H1 (cell line): ENCODE measurements around the gene WBP11. TPM values are rescaled to one million over a fixed set of nuclear protein-coding genes. Genes with fewer than 3 reads are reported as not detected.

ENCODE experiments used
- CTCF ChIA-PET: fragments of 300-600 bp; sonication (Branson Sonifier 250); formaldehyde crosslinking; loops from one replicate; lab custom pipeline; 2021; ENCODE audit not compliant: partially characterized antibody; lab: Charles Lee
- POLR2A ChIA-PET: fragments of 300-600 bp; sonication (Branson Sonifier 250); formaldehyde crosslinking; loops from one replicate; lab custom pipeline; 2021; ENCODE audit warnings: inconsistent platforms; ENCODE audit not compliant: partially characterized antibody; lab: Charles Lee
- DNase-seq, 2 experiments: peaks; one replicate each; pipeline versions ENCODE4 v3.0.0 to v3.0.0-alpha.2; 2010 to 2022; ENCODE audit warnings: low spot score in 2 of 2, low read depth in 1 of 2, mixed read lengths in 1 of 2
- FAIRE-seq: peaks from 2 replicates; lab custom pipeline; 2011; peaks lifted over from hg19 to GRCh38; lab: Jason Lieb, UNC
- H2AFZ ChIP-seq: 2 replicates; pipeline ENCODE4 v1.8.1; 2012; ENCODE audit warnings: low read length, inconsistent platforms
- H2AK5ac ChIP-seq: 2 replicates; pipeline ENCODE4 v1.6.1; 2013; ENCODE audit warnings: low read depth, low read length
- H2BK120ac ChIP-seq: replicated peaks from 2 replicates; pipeline ENCODE3; 2013; ENCODE audit warnings: low read depth, low read length, inconsistent platforms
- H2BK12ac ChIP-seq: 2 replicates; pipeline ENCODE4 v1.6.1; 2013; ENCODE audit warnings: low read depth, low read length
- H2BK15ac ChIP-seq: 2 replicates; pipeline ENCODE4 v1.6.1; 2013; ENCODE audit warnings: low read length
- H2BK20ac ChIP-seq: 2 replicates; pipeline ENCODE4 v1.6.1; 2013; ENCODE audit warnings: low read length
- H2BK5ac ChIP-seq: 2 replicates; pipeline ENCODE4 v1.6.1; 2013; ENCODE audit warnings: low read depth, low read length
- H3K14ac ChIP-seq: 2 replicates; pipeline ENCODE4 v1.6.1; 2013; ENCODE audit warnings: inconsistent platforms; ENCODE audit not compliant: insufficient read length
- H3K18ac ChIP-seq: 2 replicates; pipeline ENCODE4 v1.6.1; 2013; ENCODE audit warnings: low read length; ENCODE audit errors: extremely low read depth
- H3K23ac ChIP-seq: 2 replicates; pipeline ENCODE4 v1.6.1; 2013; ENCODE audit warnings: inconsistent platforms; ENCODE audit not compliant: insufficient read length
- H3K23me2 ChIP-seq: 2 replicates; pipeline ENCODE4 v1.6.1; 2013; ENCODE audit warnings: low read depth, low read length
- H3K27ac ChIP-seq: 2 replicates; pipeline ENCODE4 v1.6.1; 2011; ENCODE audit warnings: low read depth, low read length, inconsistent platforms
- H3K27me3 ChIP-seq, 4 experiments: replicated peaks in 1 of 4; 1 replicate in 1 of 4; 2 replicates in 3 of 4; pipeline versions ENCODE4 v1.6.1 to v1.8.1; 2011 to 2013; ENCODE audit warnings: low read length in 3 of 4, mild to moderate bottlenecking in 3 of 4, inconsistent platforms in 2 of 4, mixed read lengths in 2 of 4, moderate library complexity in 1 of 4; ENCODE audit not compliant: control insufficient read depth in 3 of 4, insufficient read depth in 3 of 4; ENCODE audit errors: extremely low read depth in 1 of 4
- H3K36me3 ChIP-seq, 4 experiments: 2 replicates each; pipeline versions ENCODE4 v1.6.1 to v1.8.1; 2011 to 2013; ENCODE audit warnings: mild to moderate bottlenecking in 4 of 4, low read length in 3 of 4, moderate library complexity in 2 of 4, control low read depth in 1 of 4, inconsistent platforms in 1 of 4; ENCODE audit not compliant: insufficient read depth in 4 of 4, control insufficient read depth in 2 of 4
- H3K4ac ChIP-seq: replicated peaks from 2 replicates; pipeline ENCODE3; 2013; ENCODE audit warnings: low read length, low read depth, mixed read lengths, inconsistent platforms; ENCODE audit not compliant: insufficient read length
- H3K4me1 ChIP-seq, 4 experiments: replicated peaks in 1 of 4; 1 replicate in 1 of 4; 2 replicates in 3 of 4; pipeline versions ENCODE4 v1.6.1 to v1.8.1; 2011 to 2013; ENCODE audit warnings: low read length in 3 of 4, inconsistent platforms in 2 of 4, mixed read lengths in 1 of 4; ENCODE audit not compliant: insufficient read depth in 4 of 4, control insufficient read depth in 3 of 4
- H3K4me2 ChIP-seq, 2 experiments: 2 replicates each; pipeline versions ENCODE4 v1.6.1 to v1.8.1; 2011 to 2013; ENCODE audit warnings: low read depth in 2 of 2, low read length in 2 of 2, control low read depth in 1 of 2, inconsistent platforms in 1 of 2, mild to moderate bottlenecking in 1 of 2; ENCODE audit not compliant: insufficient read depth in 1 of 2
- H3K4me3 ChIP-seq, 4 experiments: fragments of 200-600, 300-600 bp in 1 of 4; sonication (generic), shearing (Covaris generic), sonication (Bioruptor Twin) in 1 of 4; 2 replicates each; pipeline versions ENCODE4 v1.5.1 to v1.8.1; 2011 to 2016; ENCODE audit warnings: low read length in 4 of 4, low read depth in 3 of 4, control low read depth in 2 of 4, inconsistent platforms in 2 of 4, mild to moderate bottlenecking in 2 of 4, mixed read lengths in 1 of 4, moderate library complexity in 1 of 4; ENCODE audit not compliant: insufficient read depth in 2 of 4; ENCODE audit errors: extremely low read depth in 1 of 4
- H3K56ac ChIP-seq: replicated peaks from 2 replicates; pipeline ENCODE3; 2013; ENCODE audit warnings: low read depth, mild to moderate bottlenecking, mixed read lengths, low read length, inconsistent platforms; ENCODE audit not compliant: insufficient read length
- H3K79me1 ChIP-seq: 2 replicates; pipeline ENCODE4 v1.6.1; 2013; ENCODE audit warnings: low read depth, low read length, control low read depth
- H3K79me2 ChIP-seq, 2 experiments: 2 replicates each; pipeline versions ENCODE4 v1.6.1 to v1.8.1; 2012 to 2013; ENCODE audit warnings: low read length in 2 of 2, mild to moderate bottlenecking in 2 of 2, inconsistent platforms in 1 of 2; ENCODE audit not compliant: insufficient read depth in 2 of 2, control insufficient read depth in 1 of 2
- H3K9ac ChIP-seq, 4 experiments: replicated peaks in 1 of 4; 1 replicate in 1 of 4; 2 replicates in 3 of 4; pipeline versions ENCODE4 v1.6.1 to v1.8.1; 2011 to 2013; ENCODE audit warnings: low read depth in 3 of 4, low read length in 3 of 4, control low read depth in 2 of 4, mild to moderate bottlenecking in 2 of 4, moderate library complexity in 2 of 4, inconsistent platforms in 1 of 4; ENCODE audit errors: extremely low read depth in 1 of 4
- H3K9me3 ChIP-seq, 2 experiments: 2 replicates each; pipeline versions ENCODE4 v1.6.1 to v1.8.1; 2012 to 2013; ENCODE audit warnings: mild to moderate bottlenecking in 2 of 2, moderate library complexity in 2 of 2, control low read depth in 1 of 2, inconsistent platforms in 1 of 2, low read depth in 1 of 2, low read length in 1 of 2, mixed read lengths in 1 of 2; ENCODE audit not compliant: insufficient read depth in 2 of 2
- H4K20me1 ChIP-seq, 2 experiments: replicated peaks in 1 of 2; 2 replicates each; pipeline versions ENCODE3 to v1.8.1; 2011 to 2013; ENCODE audit warnings: inconsistent platforms in 2 of 2, low read length in 2 of 2, mild to moderate bottlenecking in 1 of 2; ENCODE audit not compliant: insufficient read depth in 2 of 2, control insufficient read depth in 1 of 2
- H4K5ac ChIP-seq: 2 replicates; pipeline ENCODE4 v1.6.1; 2013; ENCODE audit warnings: low read length, low read depth, mixed read lengths, inconsistent platforms; ENCODE audit not compliant: insufficient read length
- H4K8ac ChIP-seq: 2 replicates; pipeline ENCODE4 v1.8.0; 2013; ENCODE audit warnings: mild to moderate bottlenecking, moderate library complexity, low read length, inconsistent platforms; ENCODE audit not compliant: insufficient read depth; ENCODE audit errors: extremely low read depth
- H4K91ac ChIP-seq: replicated peaks from 2 replicates; pipeline ENCODE3; 2013; ENCODE audit warnings: low read length, mixed read lengths, inconsistent platforms; ENCODE audit not compliant: insufficient read length
- CBX5 ChIP-seq: fragments of 300-800, 300-1000 bp; sonication (generic); IDR thresholded peaks from 2 replicates; pipeline ENCODE4 v1.7.1; 2016; ENCODE audit warnings: antibody characterized with exemption, low read length, low read depth
- CHD1 ChIP-seq: IDR thresholded peaks from 2 replicates; pipeline ENCODE4 v1.6.1; 2012; ENCODE audit warnings: low read depth, low read length, improper control_type of control experiment
- CTBP2 ChIP-seq: IDR thresholded peaks from 2 replicates; pipeline ENCODE4 v1.7.0; 2011; ENCODE audit warnings: borderline replicate concordance, mild to moderate bottlenecking, moderate library complexity, mixed read lengths, low read length; ENCODE audit not compliant: insufficient read depth, insufficient read length
- NRF1 ChIP-seq: IDR thresholded peaks from 2 replicates; pipeline ENCODE4 v1.6.1; 2011; ENCODE audit warnings: mild to moderate bottlenecking, low read depth, low read length, improper control_type of control experiment
- PHF8 ChIP-seq: fragments of 200-600 bp; sonication (generic); conservative IDR thresholded peaks from 2 replicates; pipeline ENCODE4 v1.7.1; 2012; ENCODE audit warnings: low read depth, mild to moderate bottlenecking, inconsistent platforms, low read length, moderate library complexity
- RNF2 ChIP-seq: fragments of 200-900, 300-1000 bp; sonication (generic); IDR thresholded peaks from 2 replicates; pipeline ENCODE4 v1.7.1; 2016; ENCODE audit warnings: borderline replicate concordance, low read depth, mild to moderate bottlenecking, antibody characterized with exemption, low read length; ENCODE audit not compliant: poor library complexity, severe bottlenecking; ENCODE audit errors: missing control alignments
- SP1 ChIP-seq: IDR thresholded peaks from 2 replicates; pipeline ENCODE4 v1.6.1; 2011; ENCODE audit warnings: low read depth, low read length
- SRF ChIP-seq: IDR thresholded peaks from 2 replicates; pipeline ENCODE4 v1.6.1; 2011; ENCODE audit warnings: mild to moderate bottlenecking, low read depth, low read length, moderate library complexity
- SUZ12 ChIP-seq: fragments of 200-600 bp; sonication (generic); IDR thresholded peaks from 2 replicates; pipeline ENCODE4 v1.6.1; 2012; ENCODE audit warnings: mild to moderate bottlenecking, inconsistent platforms, low read length, moderate library complexity, mixed read lengths
- TAF1 ChIP-seq: IDR thresholded peaks from 2 replicates; pipeline ENCODE4 v1.6.1; 2011; ENCODE audit warnings: mild to moderate bottlenecking, low read depth, low read length
- TBP ChIP-seq: IDR thresholded peaks from 2 replicates; pipeline ENCODE4 v1.6.1; 2011; ENCODE audit warnings: low read depth, low read length, improper control_type of control experiment
- WGBS, 2 experiments: shearing (Covaris generic) in 1 of 2; methylation state at CpG; one replicate each; pipeline versions ENCODE4 v1.1.6 to v1.1.7; 2013 to 2015; ENCODE audit warnings: low lambda C conversion rate in 2 of 2, mixed read lengths in 2 of 2, inconsistent platforms in 1 of 2, low coverage in 1 of 2, missing lambda C conversion rate in 1 of 2; ENCODE audit not compliant: insufficient replicate concordance in 2 of 2, insufficient coverage in 1 of 2, insufficient read length in 1 of 2; ENCODE audit errors: extremely low coverage in 1 of 2, missing lambda C conversion rate in 1 of 2; 5-methylcytosine and 5-hydroxymethylcytosine counted together
- polyA plus RNA-seq, 7 experiments: library from polyadenylated mRNA; depleted of rRNA in 3 of 7; stranded (reverse) in 5 of 7; unstranded in 2 of 7; fragments of >200 nt in 5 of 7; fragments of 200-250 nt in 2 of 7; gene quantifications; 1 replicate in 5 of 7; 2 replicates in 1 of 7; 4 replicates in 1 of 7; pipeline versions ENCODE4 v1.2.1 to v1.2.3, GENCODE V29; 2011 to 2013; ENCODE audit warnings: missing spikeins in 2 of 7, mixed read lengths in 2 of 7
- total RNA-seq: library from RNA; stranded (reverse); fragmentation: NEBNext Ultra II Directional; extraction: Animal tissue kit (Norgen Biotek cat#: 25700); gene quantifications from 2 replicates; pipeline ENCODE4 v1.2.1, GENCODE V29; 2021
- TF ChIP-seq, protein P1 (sequence below): IDR thresholded peaks from 2 replicates; pipeline ENCODE4 v1.6.1; 2012; ENCODE audit warnings: low read length, inconsistent platforms

Gene WBP11
- total and polyA plus RNA-seq, 2 of the 8 experiments (the other 6 are each of a cell fraction or from before 2014, with no cell fraction given) = 22.1 to 134 TPM

DNA sequence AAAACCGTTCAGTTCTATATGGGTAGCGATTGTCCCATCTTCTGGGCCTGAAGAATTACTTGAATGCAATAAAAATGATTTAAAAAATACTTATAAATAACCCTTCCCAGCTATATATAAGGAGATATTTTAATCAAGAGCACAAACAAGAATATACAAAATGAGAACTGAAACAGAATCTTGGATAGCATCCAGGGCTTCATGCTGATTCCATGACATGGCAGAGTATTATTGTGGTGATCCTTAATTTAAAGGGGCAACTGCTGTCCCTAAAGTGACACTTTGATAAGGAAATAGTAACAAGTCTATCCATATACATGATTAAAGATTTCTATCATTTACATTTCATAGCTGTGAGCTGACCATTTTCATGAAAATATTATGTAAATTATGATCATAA is 18.8 kb downstream of the WBP11 start:
- Histone ChIP-seq H2BK5ac (no peak overlapping the region), H3K4me3 (no peak overlapping the region), H2BK15ac (no peak overlapping the region), H4K20me1 (no peaks in the 10 kb centered on the region), H3K79me1 (no peaks in the 10 kb centered on the region), H3K27me3 (no peaks in the 10 kb centered on the region), H3K36me3 (peaks cover 10 to 47% (median 22%) of the 10 kb centered on the region in 4 experiments; a peak in 7 of 8 replicates), H3K4me2 (no peak overlapping the region), H3K4me1 (no peaks in the 10 kb centered on the region), H3K27ac (no peak overlapping the region), H3K18ac (no peak overlapping the region), H2BK120ac (no peak overlapping the region), H2AK5ac (no peak overlapping the region), H3K79me2 (no peaks in the 10 kb centered on the region), H3K4ac (no peak overlapping the region), H2BK12ac (no peak overlapping the region), H3K23me2 (no peaks in the 10 kb centered on the region), H3K9me3 (no peaks in the 10 kb centered on the region), H4K5ac (no peak overlapping the region), H2AFZ (no peak overlapping the region), H2BK20ac (no peak overlapping the region), H3K14ac (no peak overlapping the region), H3K9ac (no peak overlapping the region), H4K8ac (no peak overlapping the region), H3K56ac (no peak overlapping the region), H4K91ac (no peak overlapping the region), H3K23ac (no peak overlapping the region)
- 90% methylated on average over 2 of the region's 2 CpGs; no CpG with 5 or more reads in 1 of the 2 experiments for WGBS, 2 experiments
- DNase-seq (no peak), FAIRE-seq (no peak)
- ChIA-PET POLR2A (interaction anchor here (1.0 to 9.9 kb wide), 5 partner anchors 8 to 18 kb away, joined by 3 to 136 read pairs (median 7); partner anchors contain the start of genes C12orf60 and WBP11), CTCF (interaction anchor here (0.8 to 3.6 kb wide), 4 partner anchors 10 to 74 kb away, joined by 3 to 24 read pairs (median 4); a partner anchor contains a TSS)
- TF ChIP-seq CTBP2 (no peak), CHD1 (no peak), CBX5 (no peak), TBP (no peak), NRF1 (no peak), TAF1 (no peak), RNF2 (no peak), SUZ12 (no peak), SP1 (no peak), SRF (no peak), PHF8 (no peak)
- TF ChIP-seq, protein P1, sequence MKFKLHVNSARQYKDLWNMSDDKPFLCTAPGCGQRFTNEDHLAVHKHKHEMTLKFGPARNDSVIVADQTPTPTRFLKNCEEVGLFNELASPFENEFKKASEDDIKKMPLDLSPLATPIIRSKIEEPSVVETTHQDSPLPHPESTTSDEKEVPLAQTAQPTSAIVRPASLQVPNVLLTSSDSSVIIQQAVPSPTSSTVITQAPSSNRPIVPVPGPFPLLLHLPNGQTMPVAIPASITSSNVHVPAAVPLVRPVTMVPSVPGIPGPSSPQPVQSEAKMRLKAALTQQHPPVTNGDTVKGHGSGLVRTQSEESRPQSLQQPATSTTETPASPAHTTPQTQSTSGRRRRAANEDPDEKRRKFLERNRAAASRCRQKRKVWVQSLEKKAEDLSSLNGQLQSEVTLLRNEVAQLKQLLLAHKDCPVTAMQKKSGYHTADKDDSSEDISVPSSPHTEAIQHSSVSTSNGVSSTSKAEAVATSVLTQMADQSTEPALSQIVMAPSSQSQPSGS = no peak
